ENCODE data around the gene RAPH1. TPM values are rescaled to one million over a fixed set of nuclear protein-coding genes. Genes with fewer than 3 reads are reported as not detected.
"Not testable (repeated sequence)": the region's sequence is repeated elsewhere in the genome, so short reads cannot be mapped to it uniquely, and the experiment has no call there.

RAPH1 gene
- total RNA-seq, 1 donor, result 2.8 TPM

DNA sequence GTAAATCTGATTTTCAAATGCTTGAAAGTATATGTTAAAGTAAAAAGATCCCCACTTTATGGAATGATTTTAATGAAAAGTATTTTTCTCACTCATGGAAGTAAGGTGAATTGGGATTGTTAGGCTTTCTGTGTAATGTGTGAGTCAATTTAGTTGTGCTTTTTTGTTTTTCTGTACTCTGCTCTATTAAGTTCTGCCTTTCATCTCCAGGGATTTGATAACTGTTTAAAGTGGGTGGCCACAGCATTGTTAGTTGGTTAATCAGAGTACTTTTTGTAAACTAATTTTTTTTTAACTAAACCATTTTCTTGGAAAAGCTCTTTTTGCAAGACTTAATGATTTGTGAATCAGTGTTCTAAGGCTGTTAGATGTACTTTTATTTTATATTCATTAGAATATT lies 130.1 kb downstream of the RAPH1 start:
- Histone ChIP-seq H3K4me1 (ENCODE audit: insufficient read depth, low read length) (no peaks in the 10 kb centered on the region), H3K9me3 (ENCODE audit: low read depth, low read length) (no peaks in the 10 kb centered on the region), H3K4me3 (ENCODE audit: low read length) (no peak overlapping the region), H3K27me3 (ENCODE audit: insufficient read depth, low read length) (no peaks in the 10 kb centered on the region)

GRCh38 chr2:203400805-203401585 lies 134.1 kb downstream of the RAPH1 start:
- H3K4me3 ChIP-seq (ENCODE audit: low read length), result no peak overlapping the region
- H3K9me3 ChIP-seq (ENCODE audit: low read depth, low read length), result no peaks in the 10 kb centered on the region
- H3K27me3 ChIP-seq (ENCODE audit: insufficient read depth, low read length), result no peaks in the 10 kb centered on the region
- H3K4me1 ChIP-seq (ENCODE audit: insufficient read depth, low read length), result no peaks in the 10 kb centered on the region

DNA sequence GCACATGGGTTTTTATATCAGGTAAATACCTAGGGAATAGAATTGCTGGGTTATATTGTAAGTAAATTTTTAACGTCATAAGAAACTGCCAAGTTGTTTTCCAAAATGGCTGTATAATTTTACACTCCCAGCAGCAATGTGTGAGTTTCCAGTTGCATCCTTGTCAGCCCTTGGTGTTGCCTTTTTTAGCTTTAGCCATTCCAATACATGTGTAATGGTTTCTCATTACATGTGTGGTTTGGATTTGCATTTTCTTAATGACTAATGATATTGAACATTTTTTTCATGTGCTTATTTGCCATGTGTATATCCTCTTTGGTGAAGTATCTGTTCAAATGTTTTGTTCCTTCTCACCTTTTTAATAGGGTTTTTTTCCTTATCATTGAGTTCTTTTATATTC lies 136.1 kb downstream of the RAPH1 start:
- no peak overlapping the region for H3K4me3 ChIP-seq (ENCODE audit: low read length)
- no peaks in the 10 kb centered on the region for H3K9me3 ChIP-seq (ENCODE audit: low read depth, low read length)
- H3K27me3 ChIP-seq (ENCODE audit: insufficient read depth, low read length), result no peaks in the 10 kb centered on the region
- H3K4me1 ChIP-seq (ENCODE audit: insufficient read depth, low read length), result no peaks in the 10 kb centered on the region

- no peak overlapping the region for H3K4me3 ChIP-seq (ENCODE audit: low read length)
- H3K9me3 ChIP-seq (ENCODE audit: low read depth, low read length), result no peaks in the 10 kb centered on the region
- H3K4me1 ChIP-seq (ENCODE audit: insufficient read depth, low read length), result no peaks in the 10 kb centered on the region
- no peaks in the 10 kb centered on the region for H3K27me3 ChIP-seq (ENCODE audit: insufficient read depth, low read length)
Observed at GRCh38 chr2:203396667-203397066, 138.4 kb downstream of the RAPH1 start.

DNA sequence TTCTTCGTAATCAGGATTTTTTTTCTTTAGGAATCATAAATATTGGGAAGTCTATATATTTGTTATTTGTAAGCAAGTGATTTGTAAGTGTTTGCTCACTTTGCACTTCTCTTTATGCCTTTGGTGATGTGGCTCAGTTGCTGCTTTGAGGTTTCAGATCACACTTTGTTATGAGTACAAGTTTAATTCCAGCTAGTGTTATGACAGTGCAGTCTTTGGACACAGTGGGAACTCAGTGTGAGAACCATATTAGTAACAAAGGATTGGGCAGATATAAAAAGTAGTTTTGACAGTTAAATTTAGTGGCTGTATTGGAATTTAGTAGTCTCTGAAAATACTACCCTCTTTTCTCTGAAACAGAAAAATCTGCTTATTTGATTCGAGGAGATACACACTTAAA lies 139.2 kb downstream of the RAPH1 start:
- Histone ChIP-seq H3K9me3 (ENCODE audit: low read depth, low read length) (no peaks in the 10 kb centered on the region), H3K4me1 (ENCODE audit: insufficient read depth, low read length) (no peaks in the 10 kb centered on the region), H3K27me3 (ENCODE audit: insufficient read depth, low read length) (no peaks in the 10 kb centered on the region), H3K4me3 (ENCODE audit: low read length) (no peak overlapping the region)

DNA sequence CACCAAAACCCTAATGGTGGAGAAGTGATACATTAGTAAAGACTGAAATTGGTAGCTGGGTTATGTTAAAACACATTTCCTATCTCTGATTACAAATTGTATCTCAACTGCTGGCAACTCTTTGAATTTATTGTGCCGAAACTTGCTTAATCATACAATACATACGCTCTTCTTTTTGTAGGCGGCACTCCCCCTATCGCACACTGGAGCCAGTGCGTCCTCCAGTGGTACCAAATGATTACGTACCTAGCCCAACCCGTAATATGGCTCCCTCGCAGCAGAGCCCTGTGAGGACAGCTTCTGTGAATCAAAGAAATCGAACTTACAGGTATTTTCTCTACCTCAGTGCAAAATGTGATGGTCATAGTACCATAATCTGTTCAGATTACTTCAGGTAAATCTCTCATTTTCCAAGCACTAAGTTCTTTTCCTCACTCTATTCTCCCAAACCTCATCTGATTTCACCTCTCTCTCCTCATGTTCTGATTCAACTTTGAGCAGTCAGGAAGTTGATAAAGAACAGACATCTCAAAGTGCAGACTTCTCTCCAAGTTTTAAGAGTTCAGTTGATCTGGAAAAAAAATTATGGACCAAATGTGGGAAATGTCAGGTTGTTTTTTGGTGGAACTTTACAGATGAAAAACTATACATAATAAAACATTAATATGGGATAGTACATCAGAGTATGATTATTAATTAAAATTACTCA lies 140.4 kb downstream of the RAPH1 start:
- H3K4me3 ChIP-seq (ENCODE audit: low read length), result no peak overlapping the region
- H3K27me3 ChIP-seq (ENCODE audit: insufficient read depth, low read length), result no peaks in the 10 kb centered on the region
- H3K4me1 ChIP-seq (ENCODE audit: insufficient read depth, low read length), result no peaks in the 10 kb centered on the region
- H3K9me3 ChIP-seq (ENCODE audit: low read depth, low read length), result no peaks in the 10 kb centered on the region

- not testable (repeated sequence) for H3K4me3 ChIP-seq (ENCODE audit: low read length); H3K9me3 ChIP-seq (ENCODE audit: low read depth, low read length); H3K4me1 ChIP-seq (ENCODE audit: insufficient read depth, low read length); H3K27me3 ChIP-seq (ENCODE audit: insufficient read depth, low read length)
Observed at GRCh38 chr2:203388153-203388552, 146.9 kb downstream of the RAPH1 start.

DNA sequence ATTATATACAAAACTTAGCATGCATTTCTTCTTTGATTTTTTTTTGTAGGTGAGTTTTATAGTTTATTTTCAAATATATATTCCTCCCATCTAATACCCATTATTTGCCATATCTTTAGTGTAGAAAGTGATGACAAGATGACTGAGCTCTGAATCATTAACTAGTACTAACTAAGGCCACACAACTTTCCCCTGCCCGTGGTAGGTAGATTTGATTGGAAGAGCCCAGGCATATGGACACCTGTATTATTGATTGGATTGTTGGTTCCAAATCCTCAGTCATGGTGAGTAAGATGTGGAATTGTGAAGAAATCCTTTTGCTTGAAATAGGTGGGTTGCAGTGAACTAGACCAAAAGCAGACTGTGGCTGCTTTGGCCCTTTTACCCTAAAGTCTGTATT lies 152.1 kb downstream of the RAPH1 start:
- Histone ChIP-seq H3K9me3 (ENCODE audit: low read depth, low read length) (no peaks in the 10 kb centered on the region), H3K4me1 (ENCODE audit: insufficient read depth, low read length) (no peaks in the 10 kb centered on the region), H3K4me3 (ENCODE audit: low read length) (no peak overlapping the region), H3K27me3 (ENCODE audit: insufficient read depth, low read length) (no peaks in the 10 kb centered on the region)

DNA sequence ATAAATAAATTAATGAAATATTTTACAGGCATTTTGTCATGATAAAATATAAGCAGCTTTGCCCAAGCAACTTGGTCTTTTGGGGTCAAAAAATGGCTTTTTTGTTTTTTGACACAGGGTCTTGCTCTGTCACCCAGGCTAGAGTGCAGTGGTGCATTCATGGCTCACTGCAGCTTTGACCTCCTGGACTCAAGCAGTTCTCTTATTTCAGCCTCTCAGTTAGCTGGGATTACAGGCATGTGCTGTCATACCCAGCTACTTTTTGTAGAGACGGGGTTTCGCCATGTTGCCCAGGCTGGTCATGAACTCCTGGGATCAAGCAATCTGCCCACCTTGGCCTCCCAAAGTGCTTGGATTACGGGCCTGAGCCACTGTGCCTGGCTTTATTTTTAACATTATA lies 155.9 kb downstream of the RAPH1 start:
- H3K4me3 ChIP-seq (ENCODE audit: low read length), result no peak overlapping the region
- no peaks in the 10 kb centered on the region for H3K9me3 ChIP-seq (ENCODE audit: low read depth, low read length)
- no peaks in the 10 kb centered on the region for H3K27me3 ChIP-seq (ENCODE audit: insufficient read depth, low read length)
- no peaks in the 10 kb centered on the region for H3K4me1 ChIP-seq (ENCODE audit: insufficient read depth, low read length)

DNA sequence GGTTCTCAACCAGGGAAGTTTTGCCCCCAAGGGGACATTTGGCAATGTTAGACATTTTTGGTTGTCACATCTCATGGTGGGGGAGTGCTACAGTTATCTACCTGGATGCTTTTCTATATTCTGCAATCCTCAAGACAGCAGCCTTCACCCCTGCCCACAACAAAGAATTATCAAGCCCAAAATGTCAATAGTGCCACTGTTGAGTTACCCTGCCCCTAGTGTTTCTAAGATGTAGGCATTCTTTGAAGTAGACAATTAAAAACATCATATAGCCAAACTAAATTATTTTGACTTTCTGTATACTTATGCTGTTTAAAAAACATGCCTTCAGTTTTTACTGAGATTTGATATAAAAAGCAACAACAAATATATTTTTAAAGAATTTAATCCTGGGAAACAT lies 158.9 kb downstream of the RAPH1 start:
- no peaks in the 10 kb centered on the region for H3K9me3 ChIP-seq (ENCODE audit: low read depth, low read length)
- no peak overlapping the region for H3K4me3 ChIP-seq (ENCODE audit: low read length)
- H3K4me1 ChIP-seq (ENCODE audit: insufficient read depth, low read length), result no peaks in the 10 kb centered on the region
- no peaks in the 10 kb centered on the region for H3K27me3 ChIP-seq (ENCODE audit: insufficient read depth, low read length)

GRCh38 chr2:203372706-203373105 lies 162.4 kb downstream of the RAPH1 start:
- not testable (repeated sequence) for H3K9me3 ChIP-seq (ENCODE audit: low read depth, low read length); H3K4me3 ChIP-seq (ENCODE audit: low read length); H3K27me3 ChIP-seq (ENCODE audit: insufficient read depth, low read length); H3K4me1 ChIP-seq (ENCODE audit: insufficient read depth, low read length)

GRCh38 chr2:203366639-203367466 lies 168.2 kb downstream of the RAPH1 start:
- Histone ChIP-seq H3K4me3 (ENCODE audit: low read length) (no peak overlapping the region), H3K9me3 (ENCODE audit: low read depth, low read length) (no peaks in the 10 kb centered on the region), H3K27me3 (ENCODE audit: insufficient read depth, low read length) (no peaks in the 10 kb centered on the region), H3K4me1 (ENCODE audit: insufficient read depth, low read length) (no peaks in the 10 kb centered on the region)

- H3K27me3 ChIP-seq (ENCODE audit: insufficient read depth, low read length), result no peaks in the 10 kb centered on the region
- H3K4me1 ChIP-seq (ENCODE audit: insufficient read depth, low read length), result no peaks in the 10 kb centered on the region
- H3K4me3 ChIP-seq (ENCODE audit: low read length), result no peak overlapping the region
- no peaks in the 10 kb centered on the region for H3K9me3 ChIP-seq (ENCODE audit: low read depth, low read length)
Observed at GRCh38 chr2:203361922-203362321, 173.2 kb downstream of the RAPH1 start.

GRCh38 chr2:203361495-203361894 lies 173.6 kb downstream of the RAPH1 start:
- no peaks in the 10 kb centered on the region for H3K9me3 ChIP-seq (ENCODE audit: low read depth, low read length)
- no peaks in the 10 kb centered on the region for H3K27me3 ChIP-seq (ENCODE audit: insufficient read depth, low read length)
- no peaks in the 10 kb centered on the region for H3K4me1 ChIP-seq (ENCODE audit: insufficient read depth, low read length)
- no peak overlapping the region for H3K4me3 ChIP-seq (ENCODE audit: low read length)

DNA sequence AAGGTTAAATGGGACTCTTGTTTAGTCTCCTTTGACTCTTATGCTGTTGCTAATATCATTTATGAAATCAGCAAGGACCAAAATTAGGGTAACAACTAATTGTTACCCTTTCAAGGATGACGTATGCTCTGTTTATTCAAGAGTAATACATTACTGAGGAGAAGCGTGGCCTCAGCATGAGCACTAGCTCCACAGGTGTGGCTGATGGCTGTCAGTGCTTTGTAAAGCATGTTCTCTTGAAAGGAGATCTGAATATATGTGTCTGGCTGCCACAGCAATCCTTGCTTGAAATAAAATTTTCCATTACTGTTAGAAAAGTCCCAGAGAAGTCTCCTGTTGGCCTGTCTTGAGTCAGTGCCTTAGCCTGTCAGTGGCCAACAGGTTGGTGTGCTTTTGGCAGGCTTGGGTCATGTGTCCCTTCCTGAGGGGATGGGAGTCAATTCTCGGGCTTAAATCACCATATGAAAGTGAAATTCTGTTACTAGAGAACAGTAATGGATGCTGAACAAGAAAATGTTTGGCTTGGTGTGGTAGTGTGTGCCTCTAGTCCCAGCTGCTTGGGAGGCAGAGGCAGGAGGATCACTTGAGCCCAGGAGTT lies 174.2 kb downstream of the RAPH1 start:
- H3K4me1 ChIP-seq (ENCODE audit: insufficient read depth, low read length), result no peaks in the 10 kb centered on the region
- no peaks in the 10 kb centered on the region for H3K27me3 ChIP-seq (ENCODE audit: insufficient read depth, low read length)
- no peaks in the 10 kb centered on the region for H3K9me3 ChIP-seq (ENCODE audit: low read depth, low read length)
- H3K4me3 ChIP-seq (ENCODE audit: low read length), result no peak overlapping the region
